Chondrocyte (in vitro differentiated cells): ENCODE results near the gene CTDP1. TPM values are rescaled to one million over a fixed set of nuclear protein-coding genes. Genes with fewer than 3 reads are reported as not detected.

Experiments used
- DNase-seq: peaks from one replicate; pipeline ENCODE4 v3.0.0; 2021; ENCODE audit warnings: mixed read lengths, low spot score
- H3K27ac Mint-ChIP-seq: one replicate; pipeline ENCODE4 v1.8.0; 2021; ENCODE audit warnings: mild to moderate bottlenecking, moderate library complexity, mixed read lengths; ENCODE audit not compliant: unreplicated experiment
- H3K27me3 Mint-ChIP-seq: 2 replicates; pipeline ENCODE4 v1.8.0; 2021; ENCODE audit warnings: low read depth, mixed read lengths
- H3K36me3 Mint-ChIP-seq: 2 replicates; pipeline ENCODE4 v1.8.0; 2021; ENCODE audit warnings: low read depth, mixed read lengths
- H3K4me1 Mint-ChIP-seq: 2 replicates; pipeline ENCODE4 v1.8.0; 2021; ENCODE audit warnings: low read depth, mild to moderate bottlenecking, mixed read lengths
- H3K4me3 Mint-ChIP-seq: one replicate; pipeline ENCODE4 v1.8.0; 2021; ENCODE audit warnings: mild to moderate bottlenecking, moderate library complexity, mixed read lengths; ENCODE audit not compliant: unreplicated experiment
- H3K9me3 Mint-ChIP-seq: 2 replicates; pipeline ENCODE4 v1.8.0; 2021; ENCODE audit warnings: low read depth, mixed read lengths
- CTCF ChIP-seq: fragments of 200-600 bp; sonication (generic); IDR thresholded peaks from 2 replicates; pipeline ENCODE4 v1.5.0; 2021; ENCODE audit warnings: antibody characterized with exemption, mild to moderate bottlenecking, moderate library complexity
- total RNA-seq: library from RNA; stranded (reverse); gene quantifications from 3 replicates; pipeline ENCODE4 v1.2.1, GENCODE V29; 2021

CTDP1 gene
- total RNA-seq, 1 donor from 2014 or later: 21.0 TPM

- no peaks in the 10 kb centered on the region for H3K27me3 Mint-ChIP-seq
- no peak overlapping the region for H3K27ac Mint-ChIP-seq
- TF ChIP-seq CTCF: peak; percentile 9
- H3K4me3 Mint-ChIP-seq: no peak overlapping the region
- no peaks in the 10 kb centered on the region for H3K9me3 Mint-ChIP-seq
- DNase-seq: no peak
- peaks cover 13% of the 10 kb centered on the region for H3K36me3 Mint-ChIP-seq
- no peaks in the 10 kb centered on the region for H3K4me1 Mint-ChIP-seq
Measured at GRCh38 chr18:79747156-79747845, 67.7 kb downstream of the CTDP1 start.

- Mint-ChIP-seq H3K4me1 (no peaks in the 10 kb centered on the region), H3K4me3 (no peak overlapping the region), H3K9me3 (no peaks in the 10 kb centered on the region), H3K27me3 (no peaks in the 10 kb centered on the region), H3K27ac (no peak overlapping the region), H3K36me3 (peaks cover 12% of the 10 kb centered on the region)
- TF ChIP-seq CTCF: no peak
- no peak for DNase-seq
Measured at GRCh38 chr18:79748321-79749180, 68.9 kb downstream of the CTDP1 start.

GRCh38 chr18:79749251-79750191 is 69.9 kb downstream of the CTDP1 start:
- DNase-seq: no peak
- TF ChIP-seq CTCF: no peak
- Mint-ChIP-seq H3K27me3 (no peaks in the 10 kb centered on the region), H3K36me3 (peaks cover 10% of the 10 kb centered on the region), H3K27ac (no peak overlapping the region), H3K4me3 (no peak overlapping the region), H3K9me3 (no peaks in the 10 kb centered on the region), H3K4me1 (no peaks in the 10 kb centered on the region)

- Mint-ChIP-seq H3K27ac (no peak overlapping the region), H3K4me3 (no peak overlapping the region), H3K27me3 (no peaks in the 10 kb centered on the region), H3K36me3 (peaks cover 19% of the 10 kb centered on the region), H3K9me3 (no peaks in the 10 kb centered on the region), H3K4me1 (no peaks in the 10 kb centered on the region)
- TF ChIP-seq CTCF: no peak
- DNase-seq: no peak
Measured at GRCh38 chr18:79750980-79751571, 71.5 kb downstream of the CTDP1 start.
